Gastrocnemius medialis (tissue), 4 donors: ENCODE measurements around the gene DIAPH1.

Experiments used
- CTCF ChIP-seq, 5 experiments: fragments of 450-650 bp in 3 of 5; fragments of 200-600 bp in 2 of 5; sonication (generic) in 2 of 5; IDR thresholded peaks in 4 of 5; conservative IDR thresholded peaks in 1 of 5; 1 replicate in 4 of 5; 2 replicates in 1 of 5; pipeline ENCODE4 v1.5.1; 2016 to 2019; ENCODE audit warnings: antibody characterized with exemption in 5 of 5, mild to moderate bottlenecking in 3 of 5, moderate library complexity in 3 of 5
- POLR2A ChIP-seq, 2 donors: fragments of 450-650 bp; IDR thresholded peaks; one replicate each; pipeline ENCODE4 v1.6.1; 2017; ENCODE audit warnings: antibody characterized with exemption in 2 of 2, mild to moderate bottlenecking in 2 of 2, moderate library complexity in 2 of 2

DNA sequence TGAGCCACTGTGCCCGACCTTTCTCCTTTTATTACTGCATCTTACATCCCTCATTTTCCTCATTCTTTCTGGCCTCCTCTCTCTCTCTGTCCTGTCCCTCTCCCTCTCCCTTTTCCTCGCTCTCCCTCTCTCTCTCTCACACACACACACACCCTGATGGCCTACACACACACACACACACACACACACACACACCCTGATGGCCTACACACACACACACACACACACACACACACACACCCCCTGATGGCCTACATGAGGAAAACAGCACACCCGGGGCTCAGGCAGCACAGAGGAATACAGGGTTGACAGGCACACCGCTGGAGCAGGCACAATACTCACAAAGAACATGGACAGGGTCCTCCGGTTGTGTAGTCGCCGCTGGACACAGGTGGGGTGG, 36.2 kb upstream of the DIAPH1 start:
- TF ChIP-seq CTCF (IDR thresholded peaks at IDR 0.05 in 4 of 5, conservative IDR thresholded peaks at IDR 0.05 in 1 of 5) (no peak), POLR2A (IDR thresholded peaks at IDR 0.05) (no peak)
